Fibroblast of peridontal ligament (primary cell): ENCODE results near the gene MARCKSL1.

Experiments used
- DNase-seq: peaks from one replicate; pipeline ENCODE4 v3.0.0-alpha.2; 2010; ENCODE audit errors: extremely low read depth

Gene MARCKSL1

GRCh38 chr1:32352831-32353383 is 16.9 kb upstream of the MARCKSL1 start:
- DNase-seq, result peak; percentile 26

- no peak for DNase-seq
Observed at GRCh38 chr1:32352239-32352745, 16.3 kb upstream of the MARCKSL1 start.

GRCh38 chr1:32351399-32352238 is 15.6 kb upstream of the MARCKSL1 start:
- peak; percentile 86 for DNase-seq

- DNase-seq, result no peak
Observed at GRCh38 chr1:32350785-32351398, 14.9 kb upstream of the MARCKSL1 start.

GRCh38 chr1:32349211-32349708 is 13.2 kb upstream of the MARCKSL1 start:
- DNase-seq, result peak; percentile 27

GRCh38 chr1:32346532-32347157 is 10.6 kb upstream of the MARCKSL1 start:
- DNase-seq, result no peak

- DNase-seq, result no peak
Observed at GRCh38 chr1:32345289-32345827, 9.3 kb upstream of the MARCKSL1 start.

- no peak for DNase-seq
Observed at GRCh38 chr1:32342704-32343103, 6.7 kb upstream of the MARCKSL1 start.

- no peak for DNase-seq
Observed at GRCh38 chr1:32341971-32342370, 5.9 kb upstream of the MARCKSL1 start.

- DNase-seq, result no peak
Observed at GRCh38 chr1:32341186-32341757, 5.2 kb upstream of the MARCKSL1 start.

- DNase-seq, result peak; percentile 14
Observed at GRCh38 chr1:32339363-32339978, 3.4 kb upstream of the MARCKSL1 start.

GRCh38 chr1:32338637-32339145 is 2.7 kb upstream of the MARCKSL1 start:
- no peak for DNase-seq

- no peak for DNase-seq
Observed at GRCh38 chr1:32337855-32338636, 2.0 kb upstream of the MARCKSL1 start.

- DNase-seq, result no peak
Observed at GRCh38 chr1:32336963-32337675, 1.1 kb upstream of the MARCKSL1 start.

- DNase-seq, result no peak
Observed at GRCh38 chr1:32336591-32336932, 529 bp upstream of the MARCKSL1 start.

GRCh38 chr1:32335535-32335789 is 571 bp downstream of the MARCKSL1 start:
- no peak for DNase-seq

- DNase-seq, result no peak
Observed at GRCh38 chr1:32334864-32335534, 1.0 kb downstream of the MARCKSL1 start.

- DNase-seq, result no peak
Observed at GRCh38 chr1:32334274-32334861, 1.7 kb downstream of the MARCKSL1 start.
